GM21576 (cell line): ENCODE measurements around the gene PPARA.
"Not testable (repeated sequence)": the region's sequence is repeated elsewhere in the genome, so short reads cannot be mapped to it uniquely, and the experiment has no call there.

Source experiments
- ATAC-seq: cut with Tn5 transposase; IDR thresholded peaks from one replicate; pipeline ENCODE4 v1.9.1; 2021; ENCODE audit warnings: mild to moderate bottlenecking, moderate library complexity; ENCODE audit not compliant: unreplicated experiment

The PPARA gene

DNA sequence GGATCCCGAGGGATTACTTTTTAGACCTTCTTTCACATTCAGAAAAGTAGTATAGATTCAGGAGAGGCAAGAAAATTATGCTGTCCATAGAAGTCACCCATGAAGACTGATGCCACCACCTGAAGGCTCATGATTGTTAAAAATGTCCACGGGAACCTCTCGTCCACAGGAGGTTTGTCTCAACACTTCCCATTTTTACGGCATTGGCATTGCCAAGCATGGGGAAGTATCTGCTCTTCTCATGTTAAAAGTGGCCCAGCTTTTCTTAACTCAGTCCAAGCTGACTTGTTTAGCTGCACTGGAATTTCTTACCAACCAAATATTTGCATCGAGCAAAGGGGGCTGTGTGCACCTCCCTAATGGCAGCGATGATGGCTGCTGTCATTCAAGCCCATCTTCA is 90.2 kb downstream of the PPARA start:
- ATAC-seq: no peak

DNA sequence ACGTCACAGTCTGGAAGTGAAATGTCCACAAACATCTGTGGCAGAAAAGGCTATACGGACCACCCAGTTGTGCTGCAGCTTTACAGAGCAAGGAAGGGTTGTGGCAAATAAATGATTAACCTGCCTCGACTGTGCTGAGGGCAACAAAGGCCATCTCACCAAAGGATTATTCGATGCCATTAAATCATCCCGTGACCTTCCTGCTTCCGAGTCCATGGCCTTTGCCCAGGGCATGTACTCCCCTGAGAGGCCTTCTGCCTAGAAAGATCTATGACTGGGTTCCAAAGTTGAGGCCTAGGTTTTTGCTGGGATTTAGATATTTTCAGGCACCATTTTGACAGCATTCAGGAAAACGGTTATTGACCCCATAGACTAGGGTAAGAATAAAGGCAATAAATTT is 90.6 kb downstream of the PPARA start:
- no peak for ATAC-seq

DNA sequence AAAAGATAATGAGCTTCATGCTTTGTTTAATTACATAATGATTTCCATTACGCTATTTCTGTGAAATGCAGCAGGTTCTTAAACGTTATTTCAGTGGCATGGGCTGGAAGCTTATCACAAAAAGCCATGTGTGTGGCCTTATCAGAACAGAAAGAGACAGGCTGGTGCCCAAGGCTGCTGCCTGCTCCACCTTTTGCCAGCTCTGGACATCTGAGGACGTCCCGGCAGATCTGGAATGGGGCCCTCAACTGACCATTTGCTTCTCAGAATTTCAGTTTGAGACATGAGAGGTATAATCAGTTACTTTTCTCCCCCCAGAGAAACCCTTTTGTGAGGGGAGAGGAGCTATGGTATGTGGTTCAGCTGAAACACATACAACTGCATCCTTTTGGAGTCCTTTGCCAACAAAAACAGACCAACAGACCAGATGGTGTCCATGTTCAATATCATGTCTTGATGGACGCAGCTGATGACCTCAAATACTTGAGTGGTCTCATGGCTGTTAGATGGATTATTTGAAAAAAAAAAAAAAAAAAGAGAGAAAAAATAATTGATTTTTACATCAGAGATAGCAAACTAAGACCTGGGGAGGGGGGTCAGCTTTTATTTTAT is 91.2 kb downstream of the PPARA start:
- ATAC-seq: no peak

DNA sequence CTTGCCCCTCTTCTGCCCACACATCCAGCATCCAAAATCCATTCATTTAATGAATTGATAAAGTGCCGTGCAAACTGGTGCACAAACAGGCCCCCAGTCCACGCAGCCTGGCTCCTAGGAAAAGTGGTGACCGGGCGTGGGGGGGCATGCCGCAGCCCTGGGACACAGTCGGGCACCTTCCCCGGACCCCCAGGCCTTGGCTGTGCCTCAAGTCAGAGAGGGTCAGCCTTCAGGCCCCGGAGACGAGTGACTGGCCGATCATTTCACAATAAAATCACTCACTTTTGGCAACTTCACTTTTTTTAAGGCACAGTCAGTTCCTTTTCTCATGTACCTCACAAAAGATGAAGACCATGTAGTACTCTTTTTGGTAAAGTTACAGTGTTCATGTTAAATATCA is 91.8 kb downstream of the PPARA start:
- no peak for ATAC-seq

DNA sequence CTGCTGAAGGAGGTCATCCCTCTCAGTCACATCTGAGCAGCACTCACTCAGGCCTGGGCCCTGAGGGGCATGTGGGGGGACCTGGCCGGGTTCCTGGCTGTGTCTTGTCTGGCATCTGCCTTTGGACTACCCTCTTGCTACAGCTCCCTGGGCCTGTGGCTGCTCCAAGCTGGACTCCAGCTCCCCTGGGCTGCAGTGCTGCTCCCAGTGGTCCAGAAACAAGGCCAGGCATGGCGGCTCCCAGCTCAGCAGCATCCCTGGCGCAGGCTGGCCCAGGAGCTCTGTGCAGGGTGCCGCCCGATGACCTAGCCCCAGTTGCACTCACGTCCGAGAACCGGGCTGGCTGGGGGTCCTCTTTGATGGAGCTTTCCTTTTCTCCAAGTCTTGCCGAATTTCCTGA is 94.4 kb downstream of the PPARA start:
- no peak for ATAC-seq

DNA sequence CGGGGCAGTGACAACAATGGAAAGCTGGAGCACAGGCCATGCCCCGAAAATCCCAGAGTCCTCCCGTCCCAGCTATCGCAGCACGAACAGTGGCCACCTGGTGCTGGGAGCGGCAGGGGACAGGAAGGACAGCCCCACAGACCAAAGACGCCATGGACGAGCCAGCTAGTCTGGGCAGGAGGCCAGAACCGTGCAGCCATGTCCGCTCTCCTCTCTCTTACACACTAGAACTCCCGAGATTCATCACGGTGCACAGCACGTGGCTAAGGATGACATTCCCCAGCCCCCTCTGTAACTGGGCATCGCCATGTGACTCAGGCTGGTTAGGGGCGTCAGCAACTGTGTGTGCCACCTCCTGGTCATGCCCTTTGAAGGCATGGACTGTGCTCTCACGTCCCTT is 95.2 kb downstream of the PPARA start:
- ATAC-seq: no peak

DNA sequence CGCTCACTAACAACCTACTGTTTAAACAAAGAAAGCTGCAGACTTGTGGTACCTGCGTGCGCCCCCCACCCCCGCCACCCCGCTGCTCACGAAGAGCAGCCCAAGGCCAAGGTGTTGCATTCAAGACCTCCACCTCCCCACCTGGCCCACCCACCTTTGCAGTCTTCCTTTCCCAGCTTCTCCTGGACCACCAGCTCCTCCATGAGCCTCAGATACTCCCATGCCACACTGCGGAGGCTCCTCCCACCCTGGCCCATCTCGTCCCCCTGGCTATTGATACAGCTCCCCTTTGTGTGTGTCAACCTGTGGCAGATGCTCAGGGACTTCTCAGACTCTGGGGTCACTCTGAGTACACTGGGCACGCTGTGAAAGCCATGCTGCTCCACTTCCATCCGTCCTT is 95.9 kb downstream of the PPARA start:
- ATAC-seq: no peak

DNA sequence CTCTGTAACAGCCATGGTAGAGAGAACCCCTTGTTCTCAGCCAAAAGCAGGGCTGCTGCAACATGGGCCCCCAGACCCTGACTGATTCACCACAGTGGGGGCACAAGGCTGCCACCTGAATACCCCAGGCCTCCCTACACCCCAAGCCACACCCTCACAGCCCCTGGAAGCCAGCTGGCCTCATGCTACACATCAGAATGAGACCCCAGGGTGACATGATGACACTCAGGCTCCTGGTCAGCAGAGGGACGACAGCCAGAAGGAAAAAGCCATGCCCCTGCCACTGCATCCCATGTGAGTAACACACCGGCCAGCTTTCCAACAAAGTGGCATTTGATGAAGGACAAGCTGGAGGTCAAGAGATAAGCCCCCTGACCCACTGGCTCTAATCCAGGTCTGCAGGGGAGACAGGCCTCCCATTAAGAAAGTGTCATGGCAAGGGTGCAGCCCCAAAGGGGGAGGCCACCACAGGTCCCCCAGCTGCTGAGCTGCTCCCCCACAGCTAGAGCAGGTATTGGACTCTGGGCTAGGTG is 97.2 kb downstream of the PPARA start:
- no peak for ATAC-seq

DNA sequence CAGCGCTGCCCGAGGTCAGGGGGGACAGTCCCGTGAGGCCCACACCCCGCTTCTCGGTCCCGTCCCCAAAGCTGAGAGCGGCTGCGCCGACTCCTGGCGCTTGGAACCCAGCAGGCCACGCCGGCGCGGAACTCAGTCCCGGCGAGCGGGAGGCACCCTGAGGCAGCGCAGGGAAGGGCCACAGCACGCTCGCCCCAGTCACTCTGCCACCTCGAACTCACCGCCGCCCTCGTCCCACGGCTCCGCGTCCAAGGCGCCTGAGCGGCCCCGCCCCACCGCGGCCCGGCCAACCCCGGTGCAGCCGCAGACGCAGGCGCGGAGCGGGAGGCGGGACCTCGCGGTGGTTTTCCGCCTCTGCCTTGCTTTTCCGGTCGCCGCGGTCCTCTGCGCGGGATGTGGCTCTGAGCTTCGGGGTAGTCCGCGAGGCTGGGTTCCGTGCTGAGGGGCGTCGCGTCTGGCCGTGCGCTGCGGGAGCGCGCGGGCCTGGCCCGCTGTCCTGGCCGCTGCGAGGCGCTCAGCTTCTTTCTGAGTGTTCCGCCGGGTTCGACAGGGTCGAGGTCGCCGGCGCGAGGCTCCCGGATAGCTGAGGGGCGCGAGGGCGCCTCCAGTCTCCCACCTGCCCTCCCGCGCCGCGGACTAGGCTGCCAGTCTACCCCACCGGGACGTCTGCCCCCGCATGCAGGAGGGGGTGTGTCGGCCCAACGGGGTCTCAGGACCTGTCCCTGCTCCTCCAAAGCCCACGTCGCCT is 99.9 kb downstream of the PPARA start, which contains the start of gene CDPF1:
CDPF1 (minus strand) TSS at position 259 of the 748 bp plus-strand sequence. CDS start 2,009 bp downstream, outside the sequence.
- peak; percentile 74 for ATAC-seq

DNA sequence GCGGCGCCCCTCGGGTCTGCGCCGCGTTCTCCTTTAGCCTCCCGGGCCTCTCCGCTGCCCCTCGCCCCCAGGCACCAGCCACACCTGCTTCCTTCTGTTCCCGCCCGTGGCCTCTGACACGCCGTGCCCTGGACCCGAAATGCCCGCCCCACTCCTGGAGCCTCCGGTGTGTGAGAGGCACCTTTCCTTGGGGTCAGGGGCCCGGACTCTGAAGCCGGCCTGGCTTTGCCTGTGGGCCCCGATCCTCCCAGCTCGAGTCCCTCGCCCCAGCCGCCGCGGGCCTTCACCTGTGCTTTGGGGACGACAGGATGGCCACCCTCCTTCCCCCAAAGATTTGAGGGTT is 100.4 kb downstream of the PPARA start:
- ATAC-seq: no peak

DNA sequence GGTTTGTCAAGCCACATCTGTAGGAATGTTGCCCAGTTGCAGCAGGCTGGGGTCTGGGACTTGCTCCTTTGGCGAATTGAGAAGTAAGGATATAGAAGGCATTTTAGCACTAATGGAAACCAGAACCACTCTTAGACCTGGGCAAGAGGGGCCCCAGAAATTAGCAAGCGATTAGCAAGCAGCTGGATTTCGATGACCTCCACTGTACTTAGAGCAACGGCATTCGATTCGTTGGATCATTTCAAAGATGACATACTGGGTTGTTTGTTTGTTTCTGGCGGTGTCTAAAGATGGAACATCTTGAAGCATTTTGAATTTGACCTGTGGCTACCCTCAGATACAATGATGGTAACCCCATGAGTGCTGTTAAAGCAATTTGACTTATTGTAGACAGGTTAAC is 100.9 kb downstream of the PPARA start:
- ATAC-seq: no peak

DNA sequence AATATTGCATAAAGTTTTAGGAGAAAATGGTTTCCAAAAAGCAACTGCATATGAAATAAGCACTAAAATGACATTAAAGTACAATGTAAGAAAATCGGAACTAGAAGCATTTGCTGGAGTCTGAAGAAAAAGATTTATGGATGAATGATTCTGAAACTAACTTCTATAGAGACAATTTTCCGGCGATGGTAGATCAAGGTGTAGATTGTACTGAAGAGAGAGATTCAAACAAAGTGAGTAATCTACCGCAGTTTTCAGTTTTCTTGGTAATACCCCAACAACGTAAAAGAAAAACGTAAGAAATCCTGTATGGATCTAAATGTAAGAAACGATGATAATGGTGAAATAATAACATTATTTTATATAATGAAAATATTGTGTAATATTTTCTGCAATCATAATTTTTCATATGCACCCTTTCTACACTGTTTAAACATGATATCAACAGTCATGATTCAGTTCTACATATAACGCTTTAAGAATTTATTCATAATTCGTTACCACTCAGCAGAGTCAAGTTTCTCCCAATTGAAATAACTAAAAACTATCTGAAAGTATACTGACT is 101.6 kb downstream of the PPARA start:
- ATAC-seq: no peak

DNA sequence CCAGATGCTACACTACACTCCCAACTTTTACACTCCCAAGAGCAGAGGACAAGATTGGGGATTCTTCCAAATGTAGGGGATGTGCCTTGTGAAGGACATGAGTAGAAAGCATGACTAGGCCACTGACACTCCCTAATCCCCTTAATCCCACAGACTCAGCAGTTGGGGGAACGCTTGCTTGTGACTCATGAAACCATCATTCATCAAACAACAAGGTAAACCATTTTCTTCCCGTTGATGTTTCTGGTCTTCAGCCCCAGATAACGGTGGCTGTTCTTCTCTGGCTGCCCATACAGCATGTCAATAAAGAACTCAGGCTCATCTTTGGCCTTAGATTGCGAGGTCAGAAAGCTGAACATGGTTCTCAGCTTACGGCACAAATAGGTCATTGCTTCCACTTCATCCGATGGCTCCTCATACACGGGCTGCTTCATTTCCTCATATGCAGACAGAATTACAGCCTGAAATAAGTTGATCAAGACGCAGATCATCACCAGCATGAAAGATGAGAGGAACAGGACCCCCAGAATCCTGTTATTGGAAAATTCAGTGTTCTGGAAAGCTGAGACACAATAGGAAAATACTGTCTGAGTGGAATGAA is 106.1 kb downstream of the PPARA start:
- ATAC-seq: no peak

DNA sequence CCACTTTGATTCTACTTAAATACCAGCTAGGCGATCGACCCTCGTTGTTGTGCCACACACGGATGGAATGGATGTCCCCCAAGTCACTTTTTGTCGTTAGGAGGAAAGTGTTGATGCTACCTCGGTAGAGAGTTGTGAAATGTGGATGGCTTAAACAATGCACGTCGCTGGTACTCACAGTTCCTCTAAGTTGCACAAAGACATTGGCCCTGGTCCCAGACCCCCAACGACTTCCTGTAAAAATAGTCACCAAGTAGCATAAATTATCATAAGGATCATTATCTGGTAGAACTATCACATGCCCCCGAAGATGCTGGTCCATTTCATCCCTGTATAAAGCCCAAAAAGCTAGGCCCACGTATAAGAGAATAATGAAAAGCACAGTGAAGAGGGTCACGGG is 109.0 kb downstream of the PPARA start:
- ATAC-seq: no peak

DNA sequence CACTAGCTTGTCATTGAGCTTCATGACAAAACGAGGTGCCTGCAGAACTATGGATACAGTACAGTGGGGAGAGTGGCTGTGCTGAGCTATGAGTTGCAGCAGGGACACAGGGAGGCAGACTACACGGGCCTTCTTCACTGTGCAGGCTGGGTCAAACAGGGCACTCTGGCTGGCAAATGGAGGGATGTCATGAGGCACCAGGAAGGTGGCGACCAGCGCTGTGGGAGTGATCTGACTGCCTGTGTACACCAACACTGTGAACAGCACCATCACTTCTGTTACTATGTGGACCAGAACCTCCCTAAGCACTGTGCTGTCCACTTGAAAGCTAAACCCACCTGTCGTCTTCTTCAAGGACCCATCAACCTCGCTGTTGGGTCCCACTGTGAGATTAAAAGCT is 109.7 kb downstream of the PPARA start:
- ATAC-seq: no peak

DNA sequence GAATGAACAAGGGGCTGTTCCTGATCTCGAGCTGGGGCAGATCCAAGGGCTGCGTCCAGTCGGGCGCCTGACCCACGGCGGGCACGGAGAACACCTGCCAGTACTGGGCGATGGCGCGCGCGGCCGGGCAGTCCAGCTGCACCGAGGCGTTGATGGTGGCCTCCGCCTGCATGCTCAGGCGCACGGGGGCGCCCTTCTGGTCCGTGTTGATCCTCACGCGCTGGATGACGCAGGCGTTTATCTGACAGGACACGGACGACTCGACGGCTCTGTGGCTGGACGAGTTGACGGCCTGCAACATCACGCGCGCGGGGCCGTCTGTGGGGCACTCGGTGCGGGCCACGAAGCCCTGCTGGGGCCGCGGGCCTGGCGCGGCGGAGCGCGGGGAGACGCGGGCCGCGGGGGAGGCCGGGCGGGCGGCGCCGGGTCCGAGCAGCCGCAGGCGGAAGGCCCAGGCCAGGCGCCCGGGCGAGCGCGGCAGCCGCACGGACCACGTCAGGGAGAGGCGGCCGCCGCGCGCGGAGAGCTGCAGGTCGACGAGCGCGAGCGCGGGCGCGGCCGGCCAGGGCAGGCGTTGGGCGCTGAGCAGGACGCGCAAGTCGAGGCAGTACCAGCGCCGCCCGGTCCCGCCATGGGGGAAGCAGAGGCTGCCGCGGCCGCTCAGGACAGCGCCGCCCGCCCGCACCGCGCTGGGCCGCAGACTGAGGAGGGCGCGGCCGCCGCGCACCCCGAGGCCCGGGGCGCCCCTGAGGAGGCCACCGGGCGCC is 112.3 kb downstream of the PPARA start:
- ATAC-seq: no peak

DNA sequence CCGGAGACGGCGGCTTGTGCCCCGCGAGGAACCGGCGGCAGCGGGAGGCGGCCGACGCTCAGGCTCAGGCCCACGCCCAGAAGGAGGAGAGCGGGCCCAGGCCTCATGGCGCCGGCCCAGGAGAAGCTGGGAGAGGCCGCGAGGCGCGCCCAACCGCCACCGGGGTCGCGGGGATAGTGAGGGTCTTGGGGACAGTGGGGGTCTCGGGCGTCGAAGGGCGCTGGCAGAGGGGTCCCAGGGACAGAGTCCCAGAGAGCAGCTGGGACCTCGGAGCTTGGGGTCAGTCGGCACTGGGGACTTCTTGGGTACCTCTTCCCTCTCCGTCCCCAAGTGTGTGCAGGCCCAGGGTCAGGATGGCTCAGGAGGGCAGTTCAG is 112.9 kb downstream of the PPARA start, which contains the start of gene PKDREJ:
PKDREJ (minus strand) TSS at position 128 of the 375 bp plus-strand sequence; CDS start at position 107, 21 bp downstream.
- ATAC-seq: no peak

DNA sequence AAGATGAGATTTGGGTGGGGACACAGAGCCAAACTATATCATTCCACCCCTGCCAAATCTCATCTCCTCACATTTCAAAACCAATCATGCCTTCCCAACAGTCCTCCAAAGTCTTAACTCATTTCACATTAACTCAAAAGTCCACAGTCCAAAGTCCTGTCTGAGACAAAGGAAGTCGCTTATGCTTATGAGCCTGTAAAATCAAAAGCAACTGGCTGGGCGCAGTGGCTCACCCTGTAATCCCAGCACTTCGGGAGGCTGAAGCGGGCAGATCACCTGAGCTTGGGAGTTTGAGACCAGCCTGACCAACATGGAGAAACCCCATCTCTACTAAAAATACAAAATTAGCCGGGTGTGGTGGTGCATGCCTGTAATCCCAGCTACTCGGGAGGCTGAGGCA is 114.2 kb downstream of the PPARA start:
- ATAC-seq: not testable (repeated sequence)

DNA sequence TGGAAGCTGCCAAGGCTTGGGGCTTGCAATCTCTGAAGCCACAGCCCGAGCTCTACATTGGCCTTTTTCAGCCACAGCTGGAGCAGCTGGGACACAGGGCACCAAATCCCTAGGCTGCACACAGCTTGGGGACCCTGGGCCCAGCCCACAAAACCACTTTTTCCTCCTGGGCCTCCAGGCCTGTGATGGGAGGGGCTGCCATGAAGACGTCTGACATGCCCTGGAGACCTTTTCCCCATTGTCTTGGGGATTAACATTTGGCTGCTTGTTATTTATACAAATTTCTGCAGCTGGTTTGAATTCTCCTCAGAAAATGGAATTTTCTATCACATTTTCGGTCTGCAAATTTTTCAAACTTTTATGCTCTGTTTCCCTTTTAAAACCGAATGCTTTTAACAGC is 115.3 kb downstream of the PPARA start:
- ATAC-seq: not testable (repeated sequence)

DNA sequence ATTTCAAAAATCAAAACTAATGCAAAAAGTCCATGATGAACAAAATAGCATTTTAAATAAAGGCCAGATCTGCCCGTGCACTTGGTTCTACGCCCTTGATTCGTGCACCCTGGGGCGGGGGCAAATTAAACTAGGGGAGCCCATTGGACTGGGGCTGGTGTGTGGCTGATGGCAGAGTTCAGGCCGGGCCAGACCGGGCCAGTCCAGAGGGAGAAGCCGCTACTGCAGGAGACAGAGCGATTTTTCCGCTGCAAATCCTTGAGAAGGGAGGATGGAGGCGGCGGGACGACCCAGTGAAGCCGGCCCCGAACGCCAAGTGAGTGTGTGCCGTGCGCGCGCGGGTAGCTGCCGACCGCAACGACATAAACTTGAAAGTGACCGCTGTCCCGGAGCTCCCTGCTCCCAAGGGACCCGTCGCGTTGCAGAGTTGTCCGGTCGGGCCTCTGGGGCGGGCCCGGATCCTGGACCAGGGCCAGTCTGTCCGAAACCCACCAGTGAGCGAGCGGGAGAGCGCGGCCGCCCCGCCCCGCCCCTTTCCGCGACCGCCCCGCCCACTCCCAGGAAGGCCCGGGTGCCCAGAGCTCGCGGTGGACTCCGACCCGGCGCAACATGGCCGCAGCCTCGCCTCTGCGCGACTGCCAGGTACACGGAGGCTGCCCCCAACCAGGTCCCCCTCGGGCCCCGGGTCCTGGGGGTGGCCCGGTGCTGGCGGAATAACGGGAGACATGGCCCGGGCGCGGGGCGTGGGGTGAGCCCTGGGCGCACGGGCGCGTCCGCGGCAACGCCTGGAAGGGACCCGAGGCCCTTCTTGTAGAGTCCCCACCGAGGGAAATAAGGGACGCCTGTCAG is 117.3 kb downstream of the PPARA start, which contains the start of gene TTC38:
TTC38 (plus strand) TSS at position 578 of the 849 bp plus-strand sequence; CDS start at position 610, 32 bp downstream.
- ATAC-seq: peak; percentile 49
